ENCODE measurements around the gene SGK1.
"Not testable (repeated sequence)": the region's sequence is repeated elsewhere in the genome, so short reads cannot be mapped to it uniquely, and the experiment has no call there.

Gene SGK1

GRCh38 chr6:134303891-134304290 is 14.0 kb downstream of the SGK1 start:
- no peak for DNase-seq

GRCh38 chr6:134299236-134299635 is 18.7 kb downstream of the SGK1 start:
- peak; percentile 45 for DNase-seq

- no peak for DNase-seq
Measured at GRCh38 chr6:134296762-134297161, 21.1 kb downstream of the SGK1 start.

- DNase-seq: peak; percentile 100
Measured at GRCh38 chr6:134295953-134296553, 21.9 kb downstream of the SGK1 start.

GRCh38 chr6:134293659-134294161 is 24.2 kb downstream of the SGK1 start:
- DNase-seq: no peak

- no peak for DNase-seq
Measured at GRCh38 chr6:134291156-134291555, 26.8 kb downstream of the SGK1 start.

GRCh38 chr6:134289204-134289575 is 28.7 kb downstream of the SGK1 start:
- DNase-seq: peak; percentile 67

- DNase-seq: peak; percentile 96
Measured at GRCh38 chr6:134288538-134289203, 29.2 kb downstream of the SGK1 start.

GRCh38 chr6:134287859-134288537 is 29.9 kb downstream of the SGK1 start:
- peak; percentile 19 for DNase-seq

- DNase-seq: no peak
Measured at GRCh38 chr6:134282816-134283215, 35.1 kb downstream of the SGK1 start.

GRCh38 chr6:134281388-134281787 is 36.5 kb downstream of the SGK1 start:
- no peak for DNase-seq

GRCh38 chr6:134278000-134278399 is 39.9 kb downstream of the SGK1 start:
- peak; percentile 19 for DNase-seq

- not testable (repeated sequence) for DNase-seq
Measured at GRCh38 chr6:134276891-134277377, 41.0 kb downstream of the SGK1 start.

GRCh38 chr6:134272374-134272773 is 45.5 kb downstream of the SGK1 start:
- no peak for DNase-seq

GRCh38 chr6:134267917-134268361 is 50.0 kb downstream of the SGK1 start:
- no peak for DNase-seq

GRCh38 chr6:134266776-134267175 is 51.1 kb downstream of the SGK1 start:
- DNase-seq: no peak

GRCh38 chr6:134261766-134262165 is 56.1 kb downstream of the SGK1 start:
- peak; percentile 55 for DNase-seq

- no peak for DNase-seq
Measured at GRCh38 chr6:134258849-134259306, 59.0 kb downstream of the SGK1 start.

- DNase-seq: no peak
Measured at GRCh38 chr6:134257516-134257915, 60.4 kb downstream of the SGK1 start.

GRCh38 chr6:134256862-134257261 is 61.0 kb downstream of the SGK1 start:
- no peak for DNase-seq

GRCh38 chr6:134255280-134255679 is 62.6 kb downstream of the SGK1 start:
- DNase-seq: not testable (repeated sequence)

GRCh38 chr6:134254118-134254517 is 63.8 kb downstream of the SGK1 start:
- DNase-seq: no peak

GRCh38 chr6:134253681-134254080 is 64.2 kb downstream of the SGK1 start:
- DNase-seq: peak; percentile 82
